GM19240 (cell line): ENCODE results near the gene LYL1.

Experiments used
- DNase-seq: peaks from one replicate; pipeline ENCODE4 v3.0.0; 2011; ENCODE audit warnings: low spot score; ENCODE audit not compliant: insufficient read length

Gene LYL1

DNA sequence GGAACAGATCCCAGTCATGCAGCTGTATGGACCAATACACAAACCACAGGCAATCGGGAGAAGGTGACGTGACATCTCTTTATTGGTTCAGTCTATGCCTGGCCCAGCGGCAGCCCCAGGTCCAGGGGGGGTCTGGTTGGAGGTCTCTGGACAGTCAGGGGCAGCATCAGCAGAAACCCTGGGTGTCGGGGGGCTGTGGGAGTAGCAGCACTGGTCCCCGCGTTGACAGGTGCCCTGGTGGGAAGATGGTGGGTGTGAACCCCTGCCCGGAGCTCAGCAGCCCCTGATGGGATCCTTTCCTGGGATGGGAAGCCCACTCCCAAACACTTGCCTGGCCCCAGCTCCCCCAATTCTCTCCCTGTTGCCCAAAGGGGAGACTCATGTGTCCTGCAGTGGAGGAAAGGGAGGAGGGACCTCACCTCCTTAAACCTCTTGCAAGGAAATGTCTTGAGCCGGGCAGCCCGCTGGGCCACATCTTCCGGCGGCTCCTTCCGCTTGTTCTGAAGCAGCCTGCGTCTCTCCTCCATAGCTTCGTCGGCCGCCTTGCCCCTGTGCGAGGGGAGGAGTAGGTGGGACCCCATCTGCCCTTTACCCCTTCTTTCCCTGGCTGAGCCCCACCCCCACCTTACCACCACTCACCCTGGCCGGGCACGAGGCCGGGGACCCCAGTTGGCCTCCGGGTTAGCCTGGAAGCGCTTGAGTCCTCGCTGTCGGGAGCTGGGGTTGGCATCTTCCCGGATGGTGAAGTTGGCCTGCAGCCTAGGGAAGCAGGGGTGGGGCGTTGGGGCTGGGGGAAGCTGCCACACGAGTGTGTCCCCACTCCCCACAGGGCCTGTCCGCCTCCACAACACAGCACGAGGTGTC, 2.4 kb upstream of the LYL1 start:
- no peak for DNase-seq

DNA sequence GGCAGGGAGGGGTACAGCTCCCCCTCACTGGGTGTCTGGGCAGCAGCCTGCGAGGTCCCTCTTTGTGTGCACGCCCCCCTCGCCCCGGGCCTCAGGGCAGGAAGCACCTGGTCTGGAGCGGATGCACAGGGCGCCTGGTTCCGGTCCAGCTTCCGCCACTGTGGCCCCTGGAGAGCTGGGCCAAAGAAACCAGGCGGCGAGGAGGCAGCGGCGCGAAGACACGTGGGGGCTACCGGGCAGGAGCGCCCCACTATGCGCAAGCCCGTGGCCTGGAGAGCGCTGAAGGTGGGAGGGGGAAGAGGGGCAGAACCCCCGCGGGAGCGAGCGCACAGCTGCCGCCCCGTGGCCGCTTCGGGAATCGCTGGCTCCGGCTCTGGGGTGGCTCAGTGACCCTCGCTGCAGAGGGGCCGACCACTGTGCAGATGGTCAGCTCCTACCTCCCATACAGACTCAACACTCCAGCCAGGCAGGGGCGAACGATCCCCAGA, 1.7 kb upstream of the LYL1 start:
- DNase-seq: no peak

DNA sequence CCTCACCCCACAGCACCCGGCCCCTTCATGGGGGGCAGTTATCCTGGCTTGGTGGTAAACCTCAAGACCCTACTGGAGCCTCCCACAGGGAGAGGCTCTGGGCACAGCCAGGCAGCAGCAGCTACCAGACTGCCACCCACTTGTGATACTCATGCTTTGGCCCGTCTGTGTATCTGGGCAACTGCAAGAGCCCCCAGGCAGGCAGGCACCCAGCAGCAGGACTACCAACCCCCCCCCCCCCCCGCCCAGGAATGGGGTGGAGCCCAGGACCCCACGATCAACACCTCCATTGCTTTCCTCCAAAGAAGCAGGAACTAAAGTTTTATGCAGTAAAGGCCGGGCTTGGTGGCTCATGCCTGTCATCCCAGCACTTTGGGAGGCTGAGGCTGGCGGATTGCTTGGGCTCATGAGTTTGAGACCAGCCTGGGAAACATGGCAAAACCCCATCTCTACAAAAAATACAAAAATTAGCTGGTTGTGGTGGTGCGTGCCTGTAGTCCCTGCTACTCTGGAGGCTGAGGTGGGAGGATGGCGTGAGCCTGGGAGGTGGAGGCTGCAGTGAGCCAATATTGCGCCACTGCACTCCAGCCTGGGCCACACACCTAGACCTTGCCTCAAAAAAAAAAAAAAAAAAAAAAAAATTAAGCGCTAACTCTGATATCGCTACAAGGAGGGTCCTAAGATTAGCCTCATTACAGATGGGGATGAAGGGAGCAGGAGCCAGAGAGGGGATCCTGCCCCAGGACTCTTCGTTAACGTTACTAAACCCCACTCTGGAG, 1.1 kb upstream of the LYL1 start:
- DNase-seq: no peak

DNA sequence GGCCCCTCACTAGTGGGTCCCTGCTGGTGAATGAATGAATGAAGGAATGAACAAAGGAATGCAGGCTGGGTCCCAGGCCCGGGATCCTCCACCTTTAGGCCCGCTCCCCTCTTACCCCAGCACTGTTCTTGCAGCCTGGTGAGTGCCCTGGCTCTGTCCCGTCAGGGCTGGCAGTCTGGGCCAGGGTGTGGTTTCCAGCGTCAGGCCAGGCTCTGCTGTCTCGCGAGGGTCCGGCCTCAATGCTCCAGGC, 317 bp downstream of the LYL1 start:
- DNase-seq: no peak

DNA sequence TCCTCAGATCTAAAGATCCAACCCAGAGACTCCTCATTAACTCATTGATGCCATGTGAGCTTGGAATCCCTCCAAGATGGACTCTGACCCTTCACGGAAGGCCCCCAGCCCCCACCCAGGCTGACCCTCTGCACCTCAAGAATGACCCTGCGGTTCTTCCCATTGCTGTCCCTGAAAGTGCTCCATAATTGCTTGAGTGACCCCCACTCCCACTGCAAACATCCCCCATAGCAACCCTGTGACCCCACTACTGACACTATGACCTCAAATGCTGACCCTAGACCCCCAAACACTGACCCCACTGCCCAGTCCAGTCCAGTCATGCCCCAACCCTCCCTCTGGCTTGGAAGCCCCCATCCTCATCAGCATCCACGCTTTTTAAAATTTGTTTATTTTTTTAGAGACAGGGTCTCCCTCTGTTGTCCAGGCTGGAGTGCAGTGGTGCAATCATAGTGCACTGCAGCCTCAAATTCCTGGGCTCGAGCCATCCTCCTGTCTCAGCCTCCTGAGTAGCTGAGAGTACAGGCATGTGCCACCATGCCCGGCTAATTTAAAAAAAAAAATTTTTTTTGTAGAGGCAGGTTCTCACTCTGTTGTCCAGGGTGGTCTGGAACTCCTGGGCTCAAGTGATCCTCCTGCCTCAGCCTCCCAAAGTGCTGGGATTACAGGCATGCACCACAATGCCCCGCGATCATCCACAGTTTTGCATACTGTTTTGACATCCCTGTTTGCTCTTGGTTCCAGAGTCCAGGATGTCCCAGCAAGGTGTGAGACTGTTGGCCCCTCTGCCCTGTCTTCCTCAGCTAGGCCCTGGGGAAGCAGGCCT, 855 bp downstream of the LYL1 start:
- DNase-seq: no peak

DNA sequence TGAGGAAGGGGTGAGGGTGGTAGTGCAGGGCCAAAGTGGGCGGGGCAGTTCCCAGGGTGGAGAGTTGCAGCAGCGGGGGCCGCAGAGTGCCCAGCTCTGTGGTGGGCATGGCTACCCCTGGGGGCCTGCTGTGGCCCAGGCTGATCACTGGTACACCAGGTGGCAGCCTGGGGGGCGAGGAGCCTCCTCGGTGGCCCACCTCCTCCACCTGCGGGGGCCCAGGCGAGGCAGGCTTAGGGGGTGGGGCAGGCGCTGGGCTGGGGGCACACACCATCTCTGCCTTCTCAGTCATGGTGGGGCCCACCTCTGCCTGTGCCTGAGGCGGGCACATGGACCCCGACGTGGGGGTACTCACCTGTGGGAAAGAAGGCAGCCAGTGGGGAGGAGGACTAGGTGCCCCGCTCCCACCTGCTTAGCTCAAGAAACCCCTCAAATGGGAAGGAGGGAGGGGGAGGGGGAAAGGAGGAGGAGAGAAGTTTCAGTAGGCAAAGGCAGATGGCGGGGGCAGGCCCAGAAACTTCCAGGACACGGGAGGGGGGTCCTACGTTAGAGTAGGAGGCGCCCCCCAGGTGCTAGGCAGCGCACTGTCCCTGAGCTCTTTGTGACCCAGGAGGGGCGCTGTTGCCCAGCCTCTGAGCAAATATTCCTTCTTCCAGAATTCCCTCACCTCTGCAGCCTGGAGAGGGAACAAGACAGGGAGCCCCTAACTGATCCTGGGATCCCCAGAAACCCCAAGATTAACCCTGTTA, 1.6 kb downstream of the LYL1 start:
- DNase-seq: no peak

DNA sequence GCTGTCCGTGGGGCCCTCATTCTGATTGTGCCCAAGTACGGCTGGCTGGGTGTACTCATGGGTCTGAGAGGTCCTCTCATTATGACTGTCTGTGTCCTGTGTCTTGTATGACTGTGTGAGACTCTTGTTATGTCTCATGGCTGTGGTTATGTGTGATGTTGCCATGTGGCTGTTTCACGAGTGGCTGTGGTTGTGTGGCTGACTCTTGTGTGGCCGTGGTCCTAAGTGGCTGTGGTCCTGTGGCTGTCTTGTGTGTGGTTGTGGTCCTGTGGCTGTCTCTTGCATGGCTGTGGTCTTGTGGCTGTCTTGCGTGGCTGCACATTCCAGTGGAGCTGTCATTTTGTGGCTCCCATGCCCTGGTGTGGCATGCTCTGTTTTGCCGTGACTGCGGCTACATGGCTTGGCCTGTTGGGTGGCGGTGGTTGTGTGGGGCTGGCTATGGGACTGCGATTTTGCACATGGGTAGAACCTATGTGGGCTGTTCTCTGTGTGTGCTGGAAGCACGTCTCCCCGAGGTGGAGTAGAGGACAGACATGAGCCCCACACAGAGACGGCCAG, 2.5 kb downstream of the LYL1 start:
- DNase-seq: no peak

DNA sequence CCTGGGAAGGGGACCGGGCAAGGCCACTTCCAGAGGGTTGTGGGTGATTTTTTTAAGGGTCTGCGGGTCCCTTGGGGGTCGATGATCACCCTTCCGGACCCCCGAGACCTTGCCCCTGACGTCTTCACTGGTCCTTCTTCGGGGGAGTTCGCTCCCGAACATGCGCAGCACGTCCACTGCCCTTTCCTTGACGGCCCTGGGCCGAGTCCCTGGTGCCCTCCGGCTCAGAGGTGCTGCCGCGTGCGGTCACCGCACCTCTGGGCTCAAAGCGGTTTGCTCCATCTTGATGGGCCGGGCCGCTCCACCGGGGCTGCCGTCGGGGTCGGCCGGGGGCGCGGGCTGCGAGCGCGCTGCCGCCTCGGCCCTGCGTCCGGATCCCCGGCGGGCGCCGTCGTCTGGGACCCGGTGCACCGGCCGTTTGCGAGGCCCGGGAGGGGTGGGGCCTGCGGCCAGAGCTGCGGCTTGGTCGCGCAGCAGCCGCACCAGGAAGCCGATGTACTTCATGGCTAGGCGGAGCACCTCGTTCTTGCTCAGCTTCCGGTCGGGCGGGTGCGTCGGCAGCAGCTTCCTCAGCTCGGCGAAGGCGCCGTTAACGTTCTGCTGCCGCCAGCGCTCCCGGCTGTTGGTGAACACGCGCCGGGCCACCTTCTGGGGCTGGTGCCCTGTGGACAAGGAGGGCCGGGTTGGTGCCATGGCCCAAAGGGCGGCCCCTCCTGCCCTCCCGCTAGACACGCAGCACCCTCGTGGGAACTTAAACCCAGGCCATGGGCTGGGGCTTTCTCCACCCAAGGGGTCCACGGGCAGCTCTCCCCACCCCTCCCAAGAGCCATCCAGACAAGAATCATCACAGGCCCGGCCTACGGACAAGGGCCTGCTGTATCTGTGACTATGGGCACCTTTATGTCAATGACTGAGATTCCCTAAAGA, 3.3 kb downstream of the LYL1 start:
- no peak for DNase-seq

DNA sequence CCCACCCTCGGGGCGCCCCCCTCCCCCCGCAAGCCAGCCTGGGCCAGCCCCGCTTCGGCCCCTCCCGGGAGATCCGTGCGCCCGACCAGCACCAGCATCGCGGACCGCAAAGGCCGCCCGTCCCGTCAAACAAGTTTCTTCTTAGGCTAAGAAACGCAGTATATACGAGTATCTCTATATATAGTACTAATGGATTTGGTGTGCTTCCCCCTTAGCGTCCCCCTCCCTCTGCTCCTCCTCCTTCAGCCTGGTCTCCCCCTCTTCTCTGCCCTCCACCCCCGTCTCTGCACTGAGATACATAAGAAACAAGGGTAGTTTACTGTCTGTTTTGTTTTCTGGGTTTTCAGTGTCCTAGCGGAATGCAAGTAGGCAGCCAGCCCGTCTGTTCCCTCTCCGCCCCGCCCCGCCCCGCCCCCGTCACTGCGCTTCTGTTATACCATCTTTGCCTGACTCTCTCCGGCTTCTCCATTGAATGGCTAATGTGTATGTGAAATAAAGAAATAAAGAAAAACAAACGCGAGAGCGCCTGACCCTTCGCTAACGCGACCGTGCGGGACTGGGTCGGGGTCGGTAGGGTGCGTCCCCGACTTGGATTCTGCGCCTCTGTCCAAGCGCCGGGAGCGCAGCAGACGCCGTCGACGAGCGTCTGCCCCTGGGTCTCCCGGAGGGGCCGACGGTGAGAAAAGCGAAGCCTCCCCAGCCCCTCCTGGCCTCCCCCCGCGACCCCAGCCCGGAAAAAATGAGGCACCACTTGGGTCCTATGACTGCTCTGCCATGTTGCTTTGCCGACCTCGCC, 4.2 kb downstream of the LYL1 start:
- DNase-seq: no peak

DNA sequence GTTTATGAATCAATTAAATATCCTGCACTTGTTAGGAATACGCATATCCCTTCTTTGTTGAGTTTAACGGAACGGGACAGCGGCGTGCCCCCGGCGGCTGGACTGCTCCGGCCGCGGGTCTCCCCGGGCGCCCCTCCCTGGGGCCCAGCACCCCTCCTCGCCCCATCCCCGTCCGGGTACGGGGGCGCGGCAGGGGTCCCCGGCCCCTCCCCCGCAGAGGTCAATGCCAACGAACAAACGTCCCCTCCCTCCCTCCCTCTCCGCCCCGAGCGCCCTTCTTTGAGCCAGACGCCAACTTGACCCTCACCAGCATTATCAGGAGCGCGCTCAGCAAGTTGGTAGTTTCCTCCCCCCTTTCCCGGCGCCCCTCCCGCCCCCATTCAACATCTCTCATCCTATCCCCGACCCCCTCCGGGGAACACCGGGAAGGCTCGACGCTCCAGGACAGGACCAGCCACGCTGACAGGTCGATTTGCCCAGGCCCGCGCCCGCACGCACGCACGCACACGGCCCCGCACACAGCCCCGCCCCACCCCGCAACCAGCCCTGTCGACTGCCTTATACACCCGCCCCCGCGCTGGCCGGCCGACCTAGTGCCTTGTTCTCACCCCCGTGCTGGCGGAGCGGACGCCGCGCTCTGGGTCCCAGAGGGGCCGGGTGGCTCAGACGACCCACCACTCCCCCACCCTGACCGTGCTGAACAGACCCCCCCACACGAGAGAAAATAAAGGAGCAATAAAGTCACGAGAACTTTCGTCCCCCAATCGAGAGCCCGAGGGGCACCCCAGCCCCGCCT, 5.0 kb downstream of the LYL1 start:
- no peak for DNase-seq

DNA sequence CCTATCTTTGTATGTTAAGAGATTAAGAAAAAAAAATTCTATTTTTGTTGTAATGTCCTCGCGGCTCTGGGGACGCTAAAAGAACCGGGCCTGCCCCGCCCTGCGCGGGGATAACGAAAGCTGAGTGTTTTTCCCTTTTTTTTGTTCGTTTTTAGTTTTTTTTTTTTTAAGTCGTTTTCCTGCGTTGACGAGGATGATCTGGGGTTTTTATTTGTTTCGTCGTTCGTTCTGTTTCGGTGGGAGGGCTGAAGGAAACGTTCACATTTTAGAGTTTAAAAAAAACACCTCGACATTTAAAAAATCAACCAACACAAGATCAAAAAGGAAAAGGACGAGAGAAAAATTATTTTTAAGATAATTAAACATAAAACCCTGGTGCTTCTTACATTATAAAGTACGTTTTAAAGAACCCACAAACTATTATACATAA, 5.6 kb downstream of the LYL1 start:
- DNase-seq: no peak

DNA sequence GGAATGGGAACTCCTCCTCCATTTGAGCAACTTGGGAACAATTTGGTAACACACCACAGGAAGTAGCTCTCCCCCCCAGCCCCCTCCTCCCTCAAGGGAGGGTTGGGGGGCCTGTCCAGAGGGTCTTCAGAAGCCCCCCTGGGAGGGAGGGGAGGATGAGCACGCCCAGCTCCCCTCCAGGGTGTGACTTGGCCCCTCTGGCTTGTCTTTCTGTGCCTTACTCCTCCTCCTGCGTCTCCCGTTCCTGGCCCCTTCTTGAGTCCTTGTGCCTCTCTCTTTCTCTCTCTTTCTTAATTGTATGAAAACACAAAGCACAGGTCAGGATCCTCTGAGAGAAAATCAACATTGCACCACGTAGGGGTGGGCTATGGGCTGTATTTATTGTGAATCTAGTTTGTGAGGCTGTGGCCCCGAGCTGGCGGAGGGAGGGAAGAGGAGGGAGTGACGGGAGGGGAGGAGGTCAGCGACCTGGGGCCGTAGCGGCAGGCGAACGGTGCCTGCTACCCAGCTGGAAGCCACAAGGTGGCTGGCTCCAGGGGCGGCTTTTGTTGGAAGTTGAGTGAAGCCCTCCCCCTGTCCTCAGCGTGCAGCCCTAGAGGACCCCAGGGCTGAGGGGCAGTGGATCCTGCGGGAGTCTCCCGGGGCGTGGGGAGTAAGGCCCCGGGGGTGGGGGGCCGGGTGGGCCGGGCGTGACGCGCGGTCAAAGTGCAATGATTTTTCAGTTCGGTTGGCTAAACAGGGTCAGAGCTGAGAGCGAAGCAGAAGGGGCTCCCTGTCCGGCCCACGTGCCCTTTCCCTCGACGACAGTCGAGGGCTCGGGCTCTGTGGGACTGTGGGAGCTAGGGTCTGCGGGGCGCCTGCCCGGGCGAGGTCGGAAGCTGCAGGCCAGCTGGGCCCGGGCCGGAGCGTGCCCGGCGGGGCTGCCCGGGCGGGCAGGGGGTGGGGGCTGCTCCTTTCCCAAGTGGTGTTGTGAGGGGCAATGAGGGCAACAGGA, 6.4 kb downstream of the LYL1 start:
- DNase-seq: no peak

DNA sequence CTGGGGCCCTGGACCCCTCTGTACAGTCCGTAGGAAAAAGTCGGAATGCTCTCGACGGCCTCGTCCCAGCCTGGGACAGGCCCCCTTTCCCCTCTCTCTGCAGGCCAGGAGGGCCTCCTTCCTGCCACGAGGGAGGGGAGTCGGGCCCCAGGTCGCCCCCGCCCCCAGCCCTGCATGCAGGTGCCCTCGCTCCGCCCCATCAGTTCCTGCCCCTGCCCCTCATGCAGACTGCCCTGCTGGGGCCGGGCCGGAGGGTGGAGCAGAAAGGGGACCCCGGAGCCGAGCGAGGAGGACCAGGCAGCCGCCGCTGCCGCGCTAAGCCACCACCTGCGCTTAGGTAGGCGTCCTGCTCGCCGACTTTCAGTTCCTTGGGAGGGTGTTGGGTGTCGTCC, 7.3 kb downstream of the LYL1 start:
- no peak for DNase-seq

DNA sequence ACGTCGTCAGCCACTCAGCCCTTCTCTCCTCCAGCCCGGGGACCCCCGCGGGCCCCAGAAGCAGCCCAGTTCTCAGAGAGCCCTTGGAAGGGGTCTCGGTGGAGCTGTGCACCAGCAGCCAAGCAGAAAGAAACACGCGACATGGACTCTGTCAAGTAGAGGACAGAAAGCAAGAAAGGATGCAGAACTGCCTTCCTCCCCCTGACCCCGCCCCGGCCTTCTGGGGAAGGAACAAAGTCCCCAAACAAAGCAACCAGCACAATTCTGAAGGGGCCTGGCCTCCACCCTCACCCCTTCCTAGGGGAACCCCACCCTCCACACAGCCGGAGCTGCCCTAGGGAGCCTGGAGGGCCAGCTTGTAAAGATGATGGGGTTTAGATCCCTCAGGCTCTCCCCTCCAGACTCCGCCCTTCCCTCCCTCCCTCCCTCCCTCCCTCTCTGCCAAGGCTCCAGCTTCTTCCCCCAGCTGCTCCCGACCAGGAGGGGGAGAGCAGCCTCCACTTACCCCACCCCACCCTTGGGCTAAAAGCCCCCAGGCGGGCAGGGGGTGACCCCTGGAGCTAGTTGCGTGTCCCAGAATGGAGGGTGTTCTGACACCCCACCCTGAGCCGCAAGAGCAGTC, 7.8 kb downstream of the LYL1 start:
- DNase-seq: no peak

DNA sequence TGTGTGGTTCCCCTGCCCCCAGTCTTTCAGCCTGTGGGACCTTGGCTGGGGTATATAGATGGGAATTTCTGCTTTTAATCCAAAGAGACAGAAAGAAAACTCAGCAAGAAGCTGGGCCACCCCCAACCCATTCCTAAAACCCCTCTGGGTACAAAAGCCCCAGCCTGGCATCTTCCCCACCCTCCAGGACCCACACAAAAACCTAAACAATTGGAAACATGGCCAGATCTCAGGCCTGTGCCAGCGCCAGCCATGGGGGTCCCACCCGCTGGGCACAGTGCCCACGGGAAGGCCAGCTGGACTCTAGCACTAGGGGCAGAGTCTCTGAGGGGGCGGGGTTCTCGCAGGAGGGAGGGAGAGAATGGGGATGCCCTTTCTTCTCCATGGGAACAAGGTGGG, 8.6 kb downstream of the LYL1 start:
- DNase-seq: no peak

DNA sequence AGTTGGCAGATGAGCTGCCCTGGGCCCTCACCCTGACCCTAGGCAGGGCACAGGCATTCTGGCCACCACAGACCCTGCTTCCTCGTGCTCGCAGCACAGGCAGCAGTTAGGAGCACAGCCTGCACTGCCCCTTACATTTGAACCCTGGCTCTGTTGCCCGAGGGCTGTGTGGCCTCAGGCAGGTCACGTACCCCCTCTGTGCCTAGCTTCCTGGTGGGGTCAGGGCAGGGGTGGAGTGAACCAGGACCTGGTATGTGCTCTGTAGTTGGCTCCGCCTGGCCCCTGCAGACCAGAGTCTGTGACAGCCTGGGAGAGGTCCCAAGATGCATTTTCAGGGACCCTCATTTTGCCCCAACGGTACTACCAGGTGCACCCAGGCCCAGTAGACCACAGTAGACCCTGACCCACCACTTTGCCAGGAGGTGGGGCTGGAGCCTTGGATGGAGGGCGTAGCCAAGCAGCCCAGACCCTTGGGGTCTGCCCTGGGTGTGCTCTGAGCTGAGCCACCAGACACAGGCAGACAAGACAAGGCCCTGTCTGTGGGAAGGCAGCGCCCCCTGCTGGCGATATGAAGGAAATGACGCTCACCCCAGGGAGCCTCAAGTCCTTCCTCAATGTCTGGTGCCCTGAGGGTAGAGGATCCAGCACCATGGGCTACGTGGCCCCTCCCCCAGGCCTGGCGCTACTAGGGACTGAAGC, 9.1 kb downstream of the LYL1 start:
- peak; percentile 99 for DNase-seq
